ENCODE results near the gene CLRN1. TPM values are rescaled to one million over a fixed set of nuclear protein-coding genes. Genes with fewer than 3 reads are reported as not detected.

CLRN1 gene
- total RNA-seq, 3 donors from 2014 or later (not counting 1 experiment from before 2014, with no cell fraction given): not detected

- Histone ChIP-seq H3K9me3 (ENCODE audit: control insufficient read depth, insufficient read depth, low read length) (no peaks in the 10 kb centered on the region), H3K4me1 (ENCODE audit: control insufficient read depth, insufficient read depth, low read length) (no peaks in the 10 kb centered on the region), H3K4me3 (ENCODE audit: low read length) (no peak overlapping the region), H3K27me3 (ENCODE audit: control insufficient read depth, insufficient read depth, low read length) (no peaks in the 10 kb centered on the region), H3K36me3 (ENCODE audit: control insufficient read depth, insufficient read depth, low read length) (no peaks in the 10 kb centered on the region), H3K27ac (ENCODE audit: low read length) (no peak overlapping the region)
- WGBS (ENCODE audit: insufficient coverage): 100% methylated on average over 1 of the region's 1 CpG
- no peaks in the 10 kb centered on the region for H3K36me3 Mint-ChIP-seq
- TF ChIP-seq CTCF (IDR thresholded peaks at IDR 0.05): no peak
- intact Hi-C loops (cut with micrococcal nuclease): no loop called here
- DNase-seq: no peak
- H3K9me3 Mint-ChIP-seq: no peaks in the 10 kb centered on the region
- no peak overlapping the region for H3K27ac Mint-ChIP-seq
- no peak overlapping the region for H3K4me3 Mint-ChIP-seq
- H3K4me1 Mint-ChIP-seq: no peaks in the 10 kb centered on the region
- H3K27me3 Mint-ChIP-seq (ENCODE audit: low read depth in 2 of 2): peaks cover 11 to 43% of the 10 kb centered on the region in 2 donors
- ATAC-seq: no peak
These were observed 66.8 kb downstream of the CLRN1 start for GRCh38 chr3:150905746-150906145.

GRCh38 chr3:150905339-150905738, 67.2 kb downstream of the CLRN1 start, which contains the start of gene MINDY4B:
TSS of gene MINDY4B (minus strand) at chr3:150905439. CDS start at chr3:150905439, 0 bp downstream.
- no peak for TF ChIP-seq CTCF (IDR thresholded peaks at IDR 0.05)
- no peak within 1 kb of the TSS for H3K27ac ChIP-seq (ENCODE audit: low read length)
- H3K27me3 Mint-ChIP-seq (ENCODE audit: low read depth in 2 of 2): peaks cover 11 to 40% of the 10 kb centered on the region in 2 donors
- H3K9me3 Mint-ChIP-seq: no peaks in the 10 kb centered on the region
- no peaks in the 10 kb centered on the region for H3K4me1 ChIP-seq (ENCODE audit: control insufficient read depth, insufficient read depth, low read length)
- no peak for ATAC-seq
- H3K9me3 ChIP-seq (ENCODE audit: control insufficient read depth, insufficient read depth, low read length): no peaks in the 10 kb centered on the region
- 65% methylated on average over 3 of the region's 4 CpGs for WGBS (ENCODE audit: insufficient coverage)
- no peaks in the 10 kb centered on the region for H3K36me3 Mint-ChIP-seq
- no peak within 1 kb of the TSS for H3K4me3 ChIP-seq (ENCODE audit: low read length)
- H3K27ac Mint-ChIP-seq: no peak within 1 kb of the TSS
- no peaks in the 10 kb centered on the region for H3K36me3 ChIP-seq (ENCODE audit: control insufficient read depth, insufficient read depth, low read length)
- no peaks in the 10 kb centered on the region for H3K4me1 Mint-ChIP-seq
- no peaks in the 10 kb centered on the region for H3K27me3 ChIP-seq (ENCODE audit: control insufficient read depth, insufficient read depth, low read length)
- DNase-seq: no peak
- intact Hi-C loops (cut with micrococcal nuclease): no loop called here
- H3K4me3 Mint-ChIP-seq: no peak within 1 kb of the TSS

- H3K36me3 ChIP-seq (ENCODE audit: control insufficient read depth, insufficient read depth, low read length): no peaks in the 10 kb centered on the region
- H3K4me3 Mint-ChIP-seq: no peak overlapping the region
- H3K9me3 ChIP-seq (ENCODE audit: control insufficient read depth, insufficient read depth, low read length): no peaks in the 10 kb centered on the region
- ATAC-seq (no peak), DNase-seq (no peak)
- no peak overlapping the region for H3K27ac Mint-ChIP-seq
- no peaks in the 10 kb centered on the region for H3K27me3 ChIP-seq (ENCODE audit: control insufficient read depth, insufficient read depth, low read length)
- intact Hi-C loops (cut with micrococcal nuclease): no loop called here
- H3K9me3 Mint-ChIP-seq: no peaks in the 10 kb centered on the region
- no peak for TF ChIP-seq CTCF (IDR thresholded peaks at IDR 0.05)
- no peaks in the 10 kb centered on the region for H3K4me1 ChIP-seq (ENCODE audit: control insufficient read depth, insufficient read depth, low read length)
- H3K27me3 Mint-ChIP-seq (ENCODE audit: low read depth in 2 of 2): peaks cover 13 to 35% of the 10 kb centered on the region in 2 donors
- WGBS (ENCODE audit: insufficient coverage): 91% methylated on average over 2 of the region's 2 CpGs
- H3K27ac ChIP-seq (ENCODE audit: low read length): no peak overlapping the region
- no peaks in the 10 kb centered on the region for H3K4me1 Mint-ChIP-seq
- H3K4me3 ChIP-seq (ENCODE audit: low read length): no peak overlapping the region
- no peaks in the 10 kb centered on the region for H3K36me3 Mint-ChIP-seq
These were observed 69.5 kb downstream of the CLRN1 start for GRCh38 chr3:150902988-150903387.

- Mint-ChIP-seq H3K27me3 (ENCODE audit: low read depth in 2 of 2) (peaks cover 9 to 26% of the 10 kb centered on the region in 2 donors), H3K4me3 (no peak overlapping the region), H3K36me3 (no peaks in the 10 kb centered on the region), H3K27ac (no peak overlapping the region), H3K4me1 (no peaks in the 10 kb centered on the region), H3K9me3 (no peaks in the 10 kb centered on the region)
- no peak for TF ChIP-seq CTCF (IDR thresholded peaks at IDR 0.05)
- intact Hi-C loops (cut with micrococcal nuclease): no loop called here
- no peak for ATAC-seq
- WGBS (ENCODE audit: insufficient coverage): 88% methylated on average over 10 of the region's 10 CpGs
- Histone ChIP-seq H3K4me1 (ENCODE audit: control insufficient read depth, insufficient read depth, low read length) (no peaks in the 10 kb centered on the region), H3K9me3 (ENCODE audit: control insufficient read depth, insufficient read depth, low read length) (no peaks in the 10 kb centered on the region), H3K4me3 (ENCODE audit: low read length) (no peak overlapping the region), H3K36me3 (ENCODE audit: control insufficient read depth, insufficient read depth, low read length) (no peaks in the 10 kb centered on the region), H3K27me3 (ENCODE audit: control insufficient read depth, insufficient read depth, low read length) (no peaks in the 10 kb centered on the region), H3K27ac (ENCODE audit: low read length) (no peak overlapping the region)
- no peak for DNase-seq
These were observed 70.7 kb downstream of the CLRN1 start for GRCh38 chr3:150901793-150902192.
